HG03342 (cell line): ENCODE results near the gene RAPGEF2.
A peak's percentile ranks its signal among the peaks of the same experiment; 100 is the strongest.
"Not testable (repeated sequence)": the region's sequence is repeated elsewhere in the genome, so short reads cannot be mapped to it uniquely, and the experiment has no call there.

ENCODE experiments used
- ATAC-seq: cut with Tn5 transposase; IDR thresholded peaks from one replicate; pipeline ENCODE4 v1.9.1; 2021; ENCODE audit warnings: mild to moderate bottlenecking, moderate library complexity; ENCODE audit not compliant: unreplicated experiment

RAPGEF2 gene

DNA sequence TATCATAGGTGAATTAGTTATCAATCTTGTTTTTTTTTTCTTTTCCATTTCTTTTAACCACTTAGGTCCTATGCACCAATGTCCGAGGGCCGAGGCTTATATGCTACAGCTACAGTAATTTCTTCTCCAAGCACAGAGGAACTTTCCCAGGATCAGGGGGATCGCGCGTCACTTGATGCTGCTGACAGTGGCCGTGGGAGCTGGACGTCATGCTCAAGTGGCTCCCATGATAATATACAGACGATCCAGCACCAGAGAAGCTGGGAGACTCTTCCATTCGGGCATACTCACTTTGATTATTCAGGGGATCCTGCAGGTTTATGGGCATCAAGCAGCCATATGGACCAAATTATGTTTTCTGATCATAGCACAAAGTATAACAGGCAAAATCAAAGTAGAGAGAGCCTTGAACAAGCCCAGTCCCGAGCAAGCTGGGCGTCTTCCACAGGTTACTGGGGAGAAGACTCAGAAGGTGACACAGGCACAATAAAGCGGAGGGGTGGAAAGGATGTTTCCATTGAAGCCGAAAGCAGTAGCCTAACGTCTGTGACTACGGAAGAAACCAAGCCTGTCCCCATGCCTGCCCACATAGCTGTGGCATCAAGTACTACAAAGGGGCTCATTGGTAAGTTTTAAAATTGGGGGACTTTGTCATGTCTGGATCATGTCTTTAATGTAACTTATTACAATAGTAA lies 250.7 kb downstream of the RAPGEF2 start:
- no peak for ATAC-seq

DNA sequence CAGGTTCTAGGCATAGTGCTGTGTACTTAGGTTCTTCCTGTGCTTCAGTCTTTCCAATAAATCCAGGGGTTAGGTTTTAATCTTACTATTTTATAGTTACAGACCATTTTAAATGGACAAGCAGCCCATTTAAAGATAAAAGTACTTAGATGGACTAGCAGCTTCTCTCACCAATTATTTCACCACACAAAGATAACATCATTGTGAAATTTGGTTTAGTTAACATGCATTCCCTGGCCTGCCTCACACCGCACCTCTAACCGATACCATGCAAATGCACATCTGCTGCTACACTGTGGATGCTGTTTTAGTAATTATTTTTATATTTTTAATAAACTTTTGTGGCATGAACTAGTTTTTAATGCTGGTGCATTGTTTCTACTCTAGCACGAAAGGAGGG lies 252.6 kb downstream of the RAPGEF2 start:
- ATAC-seq = no peak

DNA sequence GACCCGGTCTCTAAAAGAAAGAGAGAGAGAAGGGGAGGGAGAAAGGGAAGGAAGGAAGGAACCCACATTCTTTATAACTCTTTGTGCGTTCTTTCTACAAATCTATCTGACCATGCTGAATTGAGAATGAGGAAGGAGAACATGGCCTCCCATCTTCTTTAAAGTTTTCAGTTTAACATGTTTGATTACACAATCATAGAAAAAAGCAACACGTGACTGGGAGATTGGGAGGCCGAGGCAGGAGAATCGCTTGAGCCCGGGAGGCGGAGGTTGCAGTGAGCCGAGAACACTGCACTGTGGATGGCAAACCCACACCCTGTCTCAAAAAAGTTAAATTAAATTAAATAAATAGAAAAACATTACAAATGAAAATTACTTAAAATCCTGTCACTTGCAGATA lies 254.5 kb downstream of the RAPGEF2 start:
- ATAC-seq = no peak

DNA sequence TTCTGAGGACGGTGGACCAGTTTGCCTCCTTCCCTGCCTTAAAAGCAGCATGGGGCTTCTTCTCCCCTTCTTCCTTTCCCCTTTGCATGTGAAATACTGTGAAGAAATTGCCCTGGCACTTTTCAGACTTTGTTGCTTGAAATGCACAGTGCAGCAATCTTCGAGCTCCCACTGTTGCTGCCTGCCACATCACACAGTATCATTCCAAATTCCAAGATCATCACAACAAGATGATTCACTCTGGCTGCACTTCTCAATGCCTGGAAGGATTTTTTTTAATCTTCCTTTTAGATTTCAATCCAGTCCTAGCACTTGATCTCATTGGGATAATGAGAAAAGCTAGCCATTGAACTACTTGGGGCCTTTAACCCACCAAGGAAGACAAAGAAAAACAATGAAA lies 255.3 kb downstream of the RAPGEF2 start:
- ATAC-seq = no peak

DNA sequence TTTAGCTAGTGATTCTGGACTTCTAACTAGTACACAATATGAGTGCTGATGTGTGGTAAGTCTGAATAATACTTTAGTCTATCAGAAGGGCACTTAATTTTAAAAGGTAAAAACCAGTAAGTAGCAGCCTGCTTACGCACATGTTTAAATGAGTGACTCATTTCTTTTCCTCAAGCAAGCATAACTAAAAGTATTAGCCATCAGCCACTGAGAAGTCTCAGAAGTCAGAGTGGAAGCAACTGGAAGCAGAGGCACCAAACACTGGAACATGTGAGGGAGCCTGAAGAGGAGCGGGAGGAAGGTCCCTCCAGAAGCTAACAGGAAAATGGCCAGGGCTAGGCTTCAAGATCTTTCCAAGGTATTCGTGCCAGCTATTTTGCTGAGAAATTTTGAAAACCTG lies 257.7 kb downstream of the RAPGEF2 start:
- ATAC-seq = no peak

DNA sequence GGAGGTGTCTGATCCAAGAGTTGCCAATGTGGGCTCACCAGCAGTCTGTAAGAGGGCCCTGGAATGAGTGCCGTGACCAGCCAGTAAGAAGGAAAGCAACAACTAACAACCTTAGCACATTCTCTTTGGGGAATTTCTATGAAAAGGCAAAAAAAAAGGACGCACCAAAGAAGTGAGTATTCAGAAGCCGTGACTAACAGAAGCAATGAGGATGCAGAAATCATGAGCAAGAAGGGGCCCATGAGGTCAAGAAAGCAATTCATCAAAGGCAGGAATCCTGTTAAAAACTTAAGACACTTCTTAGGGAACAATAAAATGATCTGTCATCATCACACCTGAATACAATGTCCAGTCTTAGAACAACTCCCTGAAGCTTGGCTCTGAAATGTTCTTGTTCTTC lies 260.5 kb downstream of the RAPGEF2 start:
- no peak for ATAC-seq

DNA sequence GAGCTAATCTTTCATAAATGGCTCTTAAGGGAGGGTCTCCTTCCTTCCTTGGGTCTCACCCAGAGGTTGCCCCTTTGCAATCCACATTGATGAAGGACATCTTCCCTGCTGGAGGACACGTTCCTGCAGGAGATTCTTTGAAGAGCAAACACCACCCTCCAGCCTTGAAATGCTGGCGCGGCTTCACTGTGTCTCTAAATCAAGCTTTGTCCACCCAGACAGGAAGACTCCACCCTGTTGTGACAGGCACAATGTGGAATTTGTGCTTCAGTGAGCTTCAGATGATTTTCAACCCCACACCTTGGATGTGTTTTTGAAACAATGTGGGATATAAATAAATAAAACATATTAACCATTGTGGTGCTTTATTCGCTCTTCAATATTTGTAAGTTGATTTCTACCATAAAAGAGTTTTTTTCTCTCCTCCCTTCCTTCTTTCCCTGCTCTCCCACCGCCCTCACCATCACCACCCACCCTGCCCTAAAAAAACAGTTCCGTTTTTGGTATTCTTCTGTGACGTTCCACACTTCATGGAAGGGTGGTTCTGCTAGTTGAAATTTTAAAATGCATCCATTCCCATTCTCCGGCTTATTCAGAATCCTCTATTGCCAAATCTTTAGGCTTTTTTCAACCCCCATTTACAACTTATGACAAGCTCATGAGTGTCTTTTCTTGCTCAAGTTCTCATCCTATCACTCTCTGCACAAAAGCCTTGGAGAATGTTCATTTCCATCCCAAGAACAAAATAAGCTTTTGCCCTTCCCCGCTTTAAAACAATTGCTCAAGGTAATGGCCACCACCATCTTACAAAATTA lies 264.3 kb downstream of the RAPGEF2 start:
- ATAC-seq = no peak

DNA sequence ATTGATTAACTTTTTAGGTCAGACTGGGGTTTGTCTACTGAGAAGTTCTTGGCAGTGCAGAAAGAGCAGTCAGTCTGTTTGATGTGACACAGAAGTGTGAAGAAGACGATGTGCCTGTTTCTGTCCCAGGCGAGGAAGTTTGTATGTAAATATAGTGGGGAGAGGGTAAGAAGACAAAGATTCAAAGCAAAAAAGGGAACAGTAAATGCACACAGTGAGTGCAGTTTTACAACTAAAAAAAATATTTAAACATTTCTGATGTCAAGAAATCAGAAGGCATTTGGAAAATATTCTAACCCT lies 264.9 kb downstream of the RAPGEF2 start:
- peak; percentile 70 for ATAC-seq

DNA sequence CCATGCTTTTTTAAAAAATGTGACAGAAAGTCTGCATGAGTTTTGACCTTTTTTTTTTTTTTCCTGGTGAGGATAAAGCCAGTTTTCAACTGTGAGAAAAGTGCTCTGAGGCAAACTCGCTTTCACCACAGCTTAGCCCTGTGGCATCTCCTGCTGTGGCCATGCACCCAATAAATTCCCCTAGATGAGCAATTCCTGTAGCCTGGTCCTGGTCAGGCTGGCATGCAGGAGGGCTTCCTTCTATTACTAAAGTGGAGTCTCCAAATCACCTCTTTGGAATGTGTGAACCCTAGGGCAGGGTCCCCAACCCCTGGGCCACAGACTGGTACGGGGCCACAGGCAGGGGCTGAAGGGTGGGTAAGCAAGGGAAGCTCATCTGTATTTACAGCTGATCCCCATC lies 265.4 kb downstream of the RAPGEF2 start:
- ATAC-seq = no peak

DNA sequence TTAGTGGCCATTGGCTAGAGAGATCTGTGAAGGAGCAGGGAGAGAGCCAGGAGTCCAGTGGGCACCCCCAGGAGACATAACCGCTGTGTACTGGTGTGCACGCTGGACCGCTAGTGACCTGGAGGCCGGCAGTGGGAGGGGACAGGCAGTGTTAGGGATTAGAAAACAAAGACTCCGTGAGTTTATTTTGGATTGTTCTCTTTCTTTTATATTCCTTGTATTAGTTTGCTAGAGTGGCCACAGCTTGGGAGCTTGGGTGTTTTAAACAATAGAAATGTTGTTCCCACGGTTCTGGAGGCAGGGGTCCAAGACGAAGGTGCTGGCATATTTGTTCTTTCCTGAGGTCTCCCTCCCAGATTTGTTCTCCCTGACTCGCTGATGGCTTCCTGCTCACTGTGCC lies 266.4 kb downstream of the RAPGEF2 start:
- no peak for ATAC-seq

DNA sequence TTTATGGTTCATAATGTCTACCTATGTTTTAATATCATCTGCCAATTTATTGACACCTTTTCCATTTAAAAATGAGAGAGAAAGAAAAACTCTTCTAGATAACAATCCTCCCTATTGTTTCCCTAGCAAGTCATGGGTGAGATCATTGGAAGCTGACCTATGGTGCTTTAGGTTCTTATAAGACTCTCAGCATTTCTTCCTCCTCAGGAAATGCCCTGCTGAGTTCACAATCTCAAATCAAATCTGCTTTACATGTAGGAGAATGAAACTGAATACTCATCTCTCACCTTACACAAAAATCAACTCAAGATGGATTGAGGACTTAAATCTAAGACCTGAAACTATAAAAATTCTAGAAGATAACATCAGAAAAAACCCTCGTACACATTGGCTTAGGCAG lies 267.4 kb downstream of the RAPGEF2 start:
- ATAC-seq = no peak

DNA sequence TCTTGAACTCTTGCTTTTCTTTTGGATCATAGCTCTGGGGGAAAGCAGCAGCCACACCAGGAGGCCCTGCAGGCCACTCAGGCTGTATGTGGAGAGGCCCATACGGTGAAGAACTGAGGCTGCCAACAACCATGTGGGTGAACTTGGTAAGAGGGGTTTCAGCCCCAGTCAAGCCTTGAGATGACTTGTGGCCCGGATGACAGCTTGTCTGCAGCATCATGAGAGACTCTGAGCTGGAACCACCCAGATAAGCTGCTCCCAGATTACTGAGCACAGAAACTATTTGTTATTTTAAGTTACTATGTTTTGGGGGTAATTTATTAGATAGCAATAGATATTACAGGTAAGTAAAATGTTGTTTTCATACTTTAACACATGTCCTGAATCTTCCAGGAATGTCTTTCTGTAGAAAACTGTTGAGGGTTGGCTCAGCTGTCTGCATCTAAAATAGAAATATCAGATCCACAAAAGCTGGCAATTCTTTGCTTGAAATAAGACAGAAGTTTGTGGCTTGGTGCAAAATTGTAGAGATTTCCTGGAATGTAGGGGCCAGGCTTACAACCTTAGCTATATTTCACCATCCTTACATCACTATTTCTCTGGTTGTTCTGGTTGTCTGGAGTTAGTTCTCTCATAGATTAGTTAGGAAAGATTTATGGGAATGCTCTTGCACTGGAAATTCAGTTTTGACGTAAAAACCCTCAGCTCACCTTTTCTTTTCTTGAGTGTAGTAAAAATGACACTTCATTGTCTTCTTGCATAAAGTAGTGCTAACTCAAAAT lies 272.1 kb downstream of the RAPGEF2 start:
- ATAC-seq = no peak

DNA sequence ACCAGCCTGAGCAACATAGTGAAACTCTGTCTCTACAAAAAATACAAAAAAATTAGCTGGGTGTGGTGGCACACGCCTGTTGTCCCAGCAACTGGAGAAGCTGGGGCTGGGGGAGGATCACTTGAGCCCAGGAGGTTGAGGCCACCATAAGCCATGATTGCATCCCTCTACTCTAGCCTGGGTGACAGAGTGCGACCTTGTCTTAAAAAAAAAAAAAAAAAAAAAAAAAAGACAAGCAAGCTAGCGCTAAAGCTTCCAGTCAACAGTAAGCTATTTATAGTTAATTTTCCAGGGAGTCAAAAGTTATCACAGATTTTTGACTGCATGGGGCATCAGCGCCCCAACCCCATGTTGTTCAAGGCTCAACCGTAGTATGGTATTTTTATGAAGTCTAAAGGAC lies 273.4 kb downstream of the RAPGEF2 start:
- ATAC-seq = no peak

DNA sequence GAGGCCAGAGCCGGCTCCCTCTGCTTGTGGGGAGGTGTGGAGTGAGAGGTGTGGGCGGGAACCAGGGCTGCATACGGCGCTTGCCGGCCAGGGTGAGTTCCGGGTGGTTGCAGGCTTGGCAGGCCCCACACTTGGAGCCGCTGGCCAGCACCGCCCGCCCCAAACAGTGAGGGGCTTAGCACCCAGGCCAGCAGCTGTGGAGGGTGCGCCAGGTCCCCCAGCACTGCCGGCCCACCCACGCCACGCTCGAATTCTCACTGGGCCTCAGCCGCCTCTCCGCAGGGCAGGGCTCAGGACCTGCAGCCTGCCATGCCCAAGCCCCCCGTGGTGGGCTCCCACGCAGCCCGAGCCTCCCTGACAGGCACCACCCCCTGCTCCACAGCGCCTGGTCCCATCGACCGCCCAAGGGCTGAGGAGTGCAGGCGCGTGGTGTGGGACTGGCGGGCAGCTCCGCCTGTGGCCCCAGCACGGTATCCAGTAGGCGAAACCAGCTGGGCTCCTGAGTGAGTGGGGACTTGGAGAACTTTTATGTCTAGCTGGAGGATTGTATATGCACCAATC lies 275.3 kb downstream of the RAPGEF2 start:
- ATAC-seq = no peak

DNA sequence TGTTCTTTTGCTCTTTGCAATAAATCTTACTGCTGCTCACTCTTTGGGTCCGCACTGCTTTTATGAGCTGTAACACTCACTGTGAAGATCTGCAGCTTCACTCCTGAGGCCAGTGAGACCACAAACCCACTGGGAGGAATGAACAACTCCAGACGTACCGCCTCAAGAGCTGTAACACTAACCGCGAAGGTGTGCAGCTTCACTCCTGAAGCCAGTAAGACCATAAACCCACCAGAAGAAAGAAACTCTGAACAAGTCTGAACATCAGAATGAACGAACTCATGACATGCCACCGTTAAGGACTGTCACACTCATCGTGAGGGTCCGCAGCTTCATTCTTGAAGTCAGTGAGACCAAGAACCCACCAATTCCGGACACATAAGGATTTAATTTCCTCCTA lies 276.2 kb downstream of the RAPGEF2 start:
- not testable (repeated sequence) for ATAC-seq

DNA sequence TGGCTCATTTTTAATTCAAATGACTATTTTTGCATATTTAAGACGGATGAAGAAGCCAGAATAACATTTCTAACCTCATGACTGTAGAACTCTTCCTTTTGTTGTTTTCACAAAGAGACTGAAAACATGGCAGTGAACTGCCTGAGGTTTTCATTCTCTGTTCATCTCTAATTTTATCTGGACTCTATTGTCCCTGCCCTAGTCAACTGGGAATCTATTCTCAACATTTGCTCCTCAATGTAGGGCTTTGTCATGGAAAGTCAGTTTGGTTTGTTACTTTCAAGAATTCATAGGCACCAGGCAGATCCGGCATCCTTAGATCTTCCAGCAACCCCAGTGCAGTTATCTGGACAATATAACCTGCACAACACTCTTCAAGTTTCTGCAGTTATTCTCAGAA lies 277.0 kb downstream of the RAPGEF2 start:
- ATAC-seq = no peak

DNA sequence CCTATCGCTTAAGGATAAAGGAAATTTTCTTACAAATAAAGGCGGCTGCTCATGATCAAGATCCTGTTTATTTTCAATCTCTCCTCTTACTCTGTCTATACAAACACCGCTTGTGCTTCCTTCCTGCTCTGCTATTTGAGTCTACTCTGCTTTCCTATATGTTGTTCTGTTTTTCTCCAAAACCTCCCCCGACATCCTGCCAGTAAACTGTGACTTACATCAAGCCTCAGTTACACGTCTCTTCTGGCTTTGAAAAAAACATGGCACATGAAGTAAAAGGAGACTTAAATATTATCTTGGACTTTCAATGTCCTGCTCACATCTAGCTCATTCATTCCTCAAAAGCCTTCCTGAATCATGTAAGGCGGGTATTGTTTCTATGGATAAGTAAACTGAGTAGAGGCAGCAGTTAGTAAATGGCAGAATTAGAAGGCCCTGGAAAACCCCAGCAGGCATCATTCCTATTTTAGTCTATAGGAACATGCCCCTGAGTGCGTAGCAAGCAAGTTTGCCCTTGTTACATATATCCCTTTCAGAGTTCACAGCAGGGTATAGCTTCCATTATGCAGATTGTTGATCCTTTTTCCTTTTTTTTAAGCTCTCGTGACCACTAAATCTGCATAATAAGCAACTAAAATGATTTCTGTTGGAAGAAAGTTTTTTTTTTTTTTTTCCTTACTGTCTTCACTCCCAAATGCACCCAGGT lies 280.1 kb downstream of the RAPGEF2 start:
- ATAC-seq = peak; percentile 39

DNA sequence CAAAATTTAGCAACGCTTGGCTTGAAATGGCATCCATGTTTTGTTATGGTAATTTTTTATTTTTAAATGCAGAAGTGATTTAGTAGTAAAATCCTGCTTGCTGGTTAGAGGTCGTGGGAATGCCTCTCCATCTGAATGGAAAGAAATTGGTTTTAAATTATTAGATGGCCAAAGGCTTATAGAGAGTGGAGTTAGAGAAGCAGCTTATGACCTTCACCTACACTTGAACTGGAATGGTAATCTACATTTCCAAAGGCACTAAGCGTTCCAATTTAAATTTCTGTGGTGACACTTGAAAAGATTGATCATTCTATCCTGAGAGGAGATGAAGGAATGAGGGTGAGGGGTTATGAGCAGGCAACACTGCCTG lies 280.7 kb downstream of the RAPGEF2 start:
- ATAC-seq = no peak

DNA sequence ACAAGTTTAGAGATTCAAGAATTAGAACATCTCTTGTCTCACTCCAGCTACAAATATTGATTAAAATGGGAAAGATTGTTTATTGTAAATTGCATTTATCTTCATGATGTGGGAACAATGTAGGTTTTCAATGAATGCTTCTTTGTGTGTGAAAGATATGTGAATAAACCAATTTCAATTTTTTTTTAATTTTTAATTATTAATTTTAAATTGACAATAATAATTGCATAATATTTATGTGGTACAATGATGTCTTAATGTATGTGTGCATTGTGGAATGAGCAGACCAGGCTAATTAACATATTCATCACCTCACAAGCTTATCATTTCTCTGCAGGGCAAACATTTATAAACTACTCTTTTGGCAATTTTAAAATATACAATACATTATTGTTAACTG lies 281.1 kb downstream of the RAPGEF2 start:
- no peak for ATAC-seq

DNA sequence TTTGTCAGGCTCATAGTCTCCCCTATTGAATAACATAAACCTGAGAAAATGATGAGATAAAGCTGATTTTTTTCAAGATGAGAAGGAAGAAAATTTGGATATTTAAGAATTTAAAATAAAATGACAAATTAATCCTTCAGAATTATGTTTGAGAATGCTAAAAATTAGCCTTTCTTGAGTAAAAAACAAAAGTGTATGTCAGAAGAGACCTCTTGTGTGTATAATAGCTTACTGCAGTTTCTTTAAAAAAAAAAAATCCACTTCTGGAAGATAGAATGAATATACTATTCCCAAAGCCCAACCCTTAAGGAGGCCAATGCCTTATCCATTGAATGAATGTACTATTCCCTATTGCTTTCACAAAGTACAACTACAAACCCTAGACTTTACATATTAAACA lies 281.8 kb downstream of the RAPGEF2 start:
- ATAC-seq = no peak

DNA sequence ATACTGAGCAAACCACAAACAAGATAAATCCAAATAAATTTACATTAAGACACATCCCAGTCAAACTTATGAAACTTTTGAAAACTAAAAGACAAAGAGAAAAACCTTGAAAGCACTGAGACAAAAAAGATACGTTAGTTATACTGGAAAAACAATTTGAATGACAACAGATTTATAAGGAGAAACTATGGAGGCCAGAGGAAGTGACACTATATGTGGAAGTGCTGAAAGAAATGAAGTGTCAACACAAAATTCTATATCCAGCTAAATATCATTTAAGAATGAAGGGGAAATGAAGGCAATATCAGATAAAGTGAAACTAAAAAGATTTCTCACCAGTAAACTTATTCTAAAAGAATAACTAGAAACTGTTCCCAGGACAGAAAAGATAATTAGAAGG lies 283.7 kb downstream of the RAPGEF2 start:
- ATAC-seq = no peak
